ENCODE results near the gene FAM229A. TPM values are rescaled to one million over a fixed set of nuclear protein-coding genes. Genes with fewer than 3 reads are reported as not detected.

The FAM229A gene
- total and polyA plus RNA-seq, 8 donors, result 1.9 to 21.8 (median 5.0) TPM

DNA sequence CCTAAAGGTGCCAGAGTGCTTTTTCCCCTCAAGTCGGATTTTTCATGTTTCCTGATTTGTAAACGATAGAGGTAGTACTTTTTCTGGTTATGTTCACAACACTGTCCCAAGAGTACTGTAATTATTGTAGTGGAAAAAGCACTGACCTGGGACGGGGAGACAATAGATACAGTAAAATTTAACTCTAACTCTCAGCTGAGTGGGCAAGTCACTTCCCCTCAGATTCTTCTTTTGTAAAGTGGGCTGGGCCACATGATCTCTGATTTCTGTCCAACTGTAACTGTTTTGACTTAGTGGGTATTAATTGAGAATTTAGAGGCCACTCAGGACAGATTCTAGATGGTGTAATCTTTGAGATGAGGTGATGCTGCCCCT, 45.4 kb downstream of the FAM229A start:
- no peak for ATAC-seq
- Histone ChIP-seq H3K9me3 (no peaks in the 10 kb centered on the region), H3K36me3 (peaks cover 0 to 18% (median 4%) of the 10 kb centered on the region in 3 donors), H3K27me3 (no peaks in the 10 kb centered on the region), H3K4me1 (peaks cover 8 to 17% (median 9%) of the 10 kb centered on the region in 3 donors), H3K4me3 (no peak overlapping the region), H3K27ac (no peak overlapping the region)
- 58 to 63% methylated on average over 3 of the region's 3 CpGs for WGBS, 2 donors
- no peak for DNase-seq
- TF ChIP-seq, protein P1, sequence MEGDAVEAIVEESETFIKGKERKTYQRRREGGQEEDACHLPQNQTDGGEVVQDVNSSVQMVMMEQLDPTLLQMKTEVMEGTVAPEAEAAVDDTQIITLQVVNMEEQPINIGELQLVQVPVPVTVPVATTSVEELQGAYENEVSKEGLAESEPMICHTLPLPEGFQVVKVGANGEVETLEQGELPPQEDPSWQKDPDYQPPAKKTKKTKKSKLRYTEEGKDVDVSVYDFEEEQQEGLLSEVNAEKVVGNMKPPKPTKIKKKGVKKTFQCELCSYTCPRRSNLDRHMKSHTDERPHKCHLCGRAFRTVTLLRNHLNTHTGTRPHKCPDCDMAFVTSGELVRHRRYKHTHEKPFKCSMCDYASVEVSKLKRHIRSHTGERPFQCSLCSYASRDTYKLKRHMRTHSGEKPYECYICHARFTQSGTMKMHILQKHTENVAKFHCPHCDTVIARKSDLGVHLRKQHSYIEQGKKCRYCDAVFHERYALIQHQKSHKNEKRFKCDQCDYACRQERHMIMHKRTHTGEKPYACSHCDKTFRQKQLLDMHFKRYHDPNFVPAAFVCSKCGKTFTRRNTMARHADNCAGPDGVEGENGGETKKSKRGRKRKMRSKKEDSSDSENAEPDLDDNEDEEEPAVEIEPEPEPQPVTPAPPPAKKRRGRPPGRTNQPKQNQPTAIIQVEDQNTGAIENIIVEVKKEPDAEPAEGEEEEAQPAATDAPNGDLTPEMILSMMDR (IDR thresholded peaks at IDR 0.05), result no peak
- intact Hi-C loops (cut with DNase I), result no loop called here
- no peak for FAIRE-seq

- Histone ChIP-seq H3K27ac (no peak overlapping the region), H3K4me3 (no peak overlapping the region), H3K4me1 (no peaks in the 10 kb centered on the region), H3K27me3 (no peaks in the 10 kb centered on the region), H3K36me3 (peaks cover 0 to 3% (median 0%) of the 10 kb centered on the region in 3 donors), H3K9me3 (no peaks in the 10 kb centered on the region)
- ATAC-seq, result no peak
- no peak for DNase-seq
- FAIRE-seq, result no peak
- intact Hi-C loops (cut with DNase I), result no loop called here
- TF ChIP-seq, protein P1 (IDR thresholded peaks at IDR 0.05), result no peak
- 26 to 27% methylated on average over 2 of the region's 2 CpGs for WGBS, 2 donors
These were observed 50.4 kb downstream of the FAM229A start for GRCh38 chr1:32311709-32312393.

Other genes starting within 250 kb of the FAM229A start
- gene TXLNA, start 182.8 kb downstream of the FAM229A start, total RNA-seq, result 10 to 100 TPM; 13.8 to 29.3 (median 20.3) TPM
- 10 to 100 TPM; 13.6 to 14.4 TPM for gene TXLNA, start 182.8 kb downstream of the FAM229A start, polyA plus RNA-seq
- 1 to 10 TPM; 1.6 to 4.7 (median 3.0) TPM for gene CCDC28B, start 161.9 kb downstream of the FAM229A start, total RNA-seq
- gene CCDC28B, start 161.9 kb downstream of the FAM229A start, polyA plus RNA-seq, result 1 to 10 TPM; 8.4 to 8.5 TPM
- gene IQCC, start 156.8 kb downstream of the FAM229A start, total RNA-seq, result 1 to 10 TPM; 1.1 to 1.7 (median 1.2) TPM
- 1 to 10 TPM; 4.1 to 5.5 TPM for gene IQCC, start 156.8 kb downstream of the FAM229A start, polyA plus RNA-seq
- gene DCDC2B, start 153.4 kb downstream of the FAM229A start, total RNA-seq, result not detected
- under 1 TPM; 0.05 to 0.11 TPM for gene DCDC2B, start 153.4 kb downstream of the FAM229A start, polyA plus RNA-seq
- 10 to 100 TPM in 1 of 6 donors, 1 to 10 TPM in 5; 6.2 to 15.2 (median 8.2) TPM for gene TMEM234, start 140.1 kb downstream of the FAM229A start, total RNA-seq
- 10 to 100 TPM; 19.2 to 23.5 TPM for gene TMEM234, start 140.1 kb downstream of the FAM229A start, polyA plus RNA-seq
- 100 to 1,000 TPM in 1 of 6 donors, 10 to 100 TPM in 5; 63.4 to 101 (median 81.0) TPM for gene EIF3I, start 140.1 kb downstream of the FAM229A start, total RNA-seq
- gene EIF3I, start 140.1 kb downstream of the FAM229A start, polyA plus RNA-seq, result 100 to 1,000 TPM in 1 of 2 donors, 10 to 100 TPM in 1; 82.0 to 107 TPM
- gene FAM167B, start 115.3 kb downstream of the FAM229A start, total RNA-seq, result 1 to 10 TPM; 1.6 to 6.9 (median 2.9) TPM
- 10 to 100 TPM; 11.6 to 12.0 TPM for gene FAM167B, start 115.3 kb downstream of the FAM229A start, polyA plus RNA-seq
- 1 to 10 TPM in 3 of 6 donors, under 1 TPM in 3; 0.09 to 1.6 (median 1.0) TPM for gene LCK, start 111.2 kb downstream of the FAM229A start, total RNA-seq
- under 1 TPM; 0.33 to 0.80 TPM for gene LCK, start 111.2 kb downstream of the FAM229A start, polyA plus RNA-seq
- gene HDAC1, start 70.4 kb downstream of the FAM229A start, total RNA-seq, result 10 to 100 TPM; 27.0 to 43.5 (median 30.5) TPM
- 10 to 100 TPM; 30.6 to 77.9 TPM for gene HDAC1, start 70.4 kb downstream of the FAM229A start, polyA plus RNA-seq
- 10 to 100 TPM in 4 of 6 donors, 1 to 10 TPM in 2; 7.3 to 49.5 (median 14.5) TPM for gene MARCKSL1, start 26.3 kb downstream of the FAM229A start, total RNA-seq
- 10 to 100 TPM; 16.3 to 16.5 TPM for gene MARCKSL1, start 26.3 kb downstream of the FAM229A start, polyA plus RNA-seq
- gene TSSK3, start 54 bp upstream of the FAM229A start, total RNA-seq, result 1 to 10 TPM; 1.0 to 2.5 (median 1.3) TPM
- 1 to 10 TPM in 1 of 2 donors, under 1 TPM in 1; 0.35 to 1.8 TPM for gene TSSK3, start 54 bp upstream of the FAM229A start, polyA plus RNA-seq
- 10 to 100 TPM; 35.9 to 56.9 (median 47.0) TPM for gene BSDC1, start 32.0 kb upstream of the FAM229A start, total RNA-seq
- 10 to 100 TPM; 36.3 to 40.5 TPM for gene BSDC1, start 32.0 kb upstream of the FAM229A start, polyA plus RNA-seq
- under 1 TPM; under 0.01 to 0.06 (median under 0.01) TPM for gene ZBTB8B, start 102.6 kb upstream of the FAM229A start, total RNA-seq
- gene ZBTB8B, start 102.6 kb upstream of the FAM229A start, polyA plus RNA-seq, result under 1 TPM; 0.04 to 0.05 TPM
- gene ZBTB8A, start 176.9 kb upstream of the FAM229A start, total RNA-seq, result 1 to 10 TPM; 2.9 to 5.2 (median 3.6) TPM
- 1 to 10 TPM; 1.3 to 2.3 TPM for gene ZBTB8A, start 176.9 kb upstream of the FAM229A start, polyA plus RNA-seq

Data from pancreas (tissue), 10 donors.